HK-2 (cell line): ENCODE measurements around the gene PSMB2.

ENCODE experiments used
- DNase-seq: peaks from one replicate; pipeline ENCODE4 v3.0.0-alpha.2; 2018; ENCODE audit not compliant: unreplicated experiment

The PSMB2 gene

DNA sequence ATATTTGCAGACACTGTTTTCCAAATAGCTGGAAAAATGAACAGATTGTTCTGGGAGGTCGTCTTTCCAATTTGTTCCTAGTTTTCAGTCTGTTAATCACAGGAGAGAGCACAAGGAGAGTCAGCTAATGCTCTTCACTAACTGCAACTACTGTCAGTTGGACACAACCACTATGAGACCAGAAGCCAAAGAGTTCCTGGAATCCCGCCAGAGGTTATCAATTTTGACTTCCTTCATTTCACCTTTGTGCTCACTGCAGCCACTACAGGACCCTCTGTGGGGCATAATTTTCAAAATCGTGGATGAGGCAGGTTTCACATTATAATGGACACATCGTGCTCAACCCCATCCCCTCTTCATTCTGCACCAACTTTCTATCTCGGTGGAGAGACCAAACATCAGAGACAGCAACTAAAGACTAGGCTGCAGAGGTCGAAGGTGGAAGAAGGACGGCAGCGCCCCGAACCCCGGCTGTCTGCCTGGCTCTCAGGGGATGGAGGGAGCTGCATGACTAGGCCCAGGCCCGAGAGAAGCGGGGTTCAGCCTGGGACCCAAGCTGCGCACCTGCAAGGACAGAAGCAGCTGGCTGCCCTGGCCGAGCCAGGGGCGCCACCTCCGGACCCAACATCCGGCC lies 84.7 kb downstream of the PSMB2 start:
- DNase-seq: no peak

DNA sequence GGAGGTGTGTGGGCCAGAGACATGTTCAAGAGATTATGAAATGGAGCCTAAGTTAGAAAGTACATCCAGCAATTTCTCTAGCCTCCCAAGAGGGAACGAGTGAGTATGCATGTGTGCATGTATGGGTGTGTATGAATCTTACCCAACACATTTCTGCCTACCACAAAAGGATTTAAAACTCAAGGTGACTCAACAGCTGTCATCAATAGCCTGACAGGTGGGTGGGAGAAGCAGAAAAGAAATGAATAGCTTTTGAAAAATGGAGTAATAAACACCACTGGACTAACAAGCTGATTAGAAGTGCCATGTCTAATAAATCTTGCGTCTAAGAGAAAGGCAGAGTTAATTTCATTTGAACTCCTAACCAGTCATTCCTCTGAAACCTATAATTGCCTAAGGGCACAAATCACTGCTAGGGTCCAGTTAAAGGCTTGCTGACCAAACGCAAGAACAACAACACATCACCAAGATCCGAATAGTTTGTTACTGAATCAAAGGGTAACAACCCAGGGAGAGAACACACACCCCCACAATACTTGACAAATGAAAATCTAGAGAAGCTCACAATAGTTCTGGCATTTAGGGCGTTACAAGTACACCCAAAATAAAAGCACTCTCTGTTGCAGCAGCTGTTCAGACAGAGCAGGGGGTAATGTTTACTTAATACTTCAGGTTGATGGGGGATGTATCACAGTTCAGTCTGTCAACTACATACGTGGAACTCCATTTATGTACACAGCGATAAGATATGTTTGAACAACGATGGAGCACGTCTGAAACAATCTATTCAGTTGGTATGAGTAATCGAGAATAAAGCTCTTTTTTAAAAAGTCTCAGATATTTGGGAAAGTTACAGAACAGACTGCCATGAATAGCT lies 85.5 kb downstream of the PSMB2 start:
- no peak for DNase-seq

DNA sequence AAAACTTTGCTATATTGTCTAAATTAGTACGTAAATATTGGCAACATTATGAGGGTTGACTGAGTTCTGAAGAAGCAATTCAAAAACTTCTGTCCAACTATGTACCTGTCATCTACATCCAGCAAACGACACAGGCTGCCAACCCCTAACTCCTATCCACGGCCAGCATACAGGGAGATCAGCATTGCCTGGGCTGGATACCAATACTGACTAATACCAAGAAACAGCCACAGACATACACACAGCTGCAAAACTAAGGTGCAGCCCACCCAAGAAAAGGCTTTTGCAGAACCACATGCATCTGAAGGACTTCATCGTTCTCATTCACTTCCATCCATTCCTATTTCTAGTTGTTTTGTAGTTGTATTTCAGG lies 86.1 kb downstream of the PSMB2 start:
- DNase-seq: no peak

DNA sequence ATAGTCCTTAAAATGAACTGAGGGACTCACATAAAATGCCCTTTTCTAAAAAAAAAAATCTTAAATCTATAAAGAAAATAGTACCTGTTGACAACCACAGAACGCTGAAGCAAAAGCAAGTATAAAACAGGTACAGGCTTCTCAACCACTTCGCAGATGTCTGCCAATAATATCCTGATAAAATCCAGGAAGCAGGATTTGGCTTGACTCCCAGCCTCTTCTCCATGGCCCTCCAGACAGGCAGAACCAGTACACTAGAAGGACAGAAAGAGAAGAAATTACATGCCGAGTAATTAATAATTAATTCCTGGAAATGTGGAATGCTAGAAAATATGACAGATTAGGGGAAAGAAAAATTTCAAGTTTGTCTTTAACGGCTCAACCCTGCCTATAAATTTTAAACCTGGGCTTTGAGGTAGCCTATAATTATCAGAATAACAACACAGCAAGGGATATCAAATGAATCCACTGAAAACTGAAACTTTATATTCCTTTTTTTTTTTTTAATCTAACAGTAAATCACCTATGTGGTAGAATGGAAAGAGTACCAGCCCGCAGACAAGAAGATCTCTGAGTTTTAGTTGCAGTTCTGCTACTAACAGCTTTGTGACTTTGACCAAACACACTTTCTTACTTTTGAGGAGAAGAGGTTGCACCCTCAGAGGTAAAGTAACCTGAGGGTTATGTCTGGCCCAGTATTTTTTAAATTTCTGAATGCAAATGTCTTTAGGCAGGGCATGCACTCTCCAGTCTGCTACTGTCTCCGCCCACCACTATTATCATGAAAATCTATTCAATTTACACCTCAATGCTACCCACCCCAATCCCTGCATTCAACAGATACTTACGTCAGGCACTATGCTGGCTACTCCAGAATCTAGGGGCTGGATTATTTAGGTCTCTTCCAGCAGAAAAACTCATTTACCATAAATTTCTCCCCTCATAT lies 86.8 kb downstream of the PSMB2 start:
- no peak for DNase-seq

DNA sequence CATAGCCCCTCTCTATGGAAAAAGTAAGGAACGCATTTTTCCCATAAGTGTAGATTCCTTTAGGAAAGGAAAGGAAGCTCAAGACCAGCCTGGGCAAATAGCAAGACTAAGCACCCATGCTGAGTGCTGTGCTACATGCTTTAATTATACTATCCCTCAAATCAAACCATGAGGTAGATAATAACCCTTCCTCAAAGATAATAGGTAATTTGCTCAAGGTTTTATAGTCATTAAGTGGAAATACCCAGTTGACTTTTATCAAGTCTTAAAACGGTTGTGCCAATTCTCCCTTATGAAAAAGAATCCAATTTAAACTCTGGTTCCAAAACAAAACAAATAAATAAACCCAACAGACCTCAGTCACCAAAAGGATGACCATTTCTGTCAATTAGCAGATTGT lies 87.5 kb downstream of the PSMB2 start:
- DNase-seq: no peak
